ENCODE measurements around the gene PCYOX1L.

DNA sequence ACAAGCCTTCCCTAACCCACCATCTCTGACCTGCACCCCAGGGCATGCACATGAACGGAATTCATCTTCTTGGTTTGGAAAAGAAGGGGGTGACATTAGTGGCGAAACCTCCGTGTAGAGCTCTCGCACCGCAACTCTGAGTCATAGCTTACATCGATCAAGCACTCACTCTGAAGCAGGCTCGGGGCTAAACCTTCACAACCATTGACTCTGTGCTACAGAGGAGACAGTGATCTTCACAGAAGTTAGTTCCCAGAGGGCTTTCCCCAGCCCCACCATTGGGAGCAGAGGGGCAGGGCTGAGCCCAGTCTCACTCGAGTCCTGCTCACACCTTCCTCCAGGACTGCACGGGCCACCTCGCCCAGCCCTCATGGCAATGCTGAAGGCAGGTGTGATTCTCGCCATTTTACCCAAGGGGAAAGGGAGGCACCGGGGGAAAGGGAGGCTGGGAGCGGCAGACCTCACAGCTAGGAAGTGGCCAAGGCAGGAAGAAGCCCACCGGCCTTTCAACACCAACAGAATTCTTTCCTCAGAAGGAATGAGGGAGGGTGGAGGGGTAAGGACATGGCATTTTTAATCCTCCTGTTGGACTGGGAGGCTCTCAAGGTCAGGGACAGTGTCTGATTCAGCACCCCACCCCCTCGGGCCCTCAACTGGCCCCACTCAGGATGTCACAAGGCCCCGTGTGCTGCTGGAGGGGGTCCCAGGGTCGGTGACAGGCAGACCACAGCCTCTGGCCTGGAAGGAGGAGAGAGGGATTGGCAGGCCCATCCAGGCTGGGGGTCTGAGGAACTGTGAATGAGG lies 47.1 kb downstream of the PCYOX1L start:
- TF ChIP-seq, protein P1, sequence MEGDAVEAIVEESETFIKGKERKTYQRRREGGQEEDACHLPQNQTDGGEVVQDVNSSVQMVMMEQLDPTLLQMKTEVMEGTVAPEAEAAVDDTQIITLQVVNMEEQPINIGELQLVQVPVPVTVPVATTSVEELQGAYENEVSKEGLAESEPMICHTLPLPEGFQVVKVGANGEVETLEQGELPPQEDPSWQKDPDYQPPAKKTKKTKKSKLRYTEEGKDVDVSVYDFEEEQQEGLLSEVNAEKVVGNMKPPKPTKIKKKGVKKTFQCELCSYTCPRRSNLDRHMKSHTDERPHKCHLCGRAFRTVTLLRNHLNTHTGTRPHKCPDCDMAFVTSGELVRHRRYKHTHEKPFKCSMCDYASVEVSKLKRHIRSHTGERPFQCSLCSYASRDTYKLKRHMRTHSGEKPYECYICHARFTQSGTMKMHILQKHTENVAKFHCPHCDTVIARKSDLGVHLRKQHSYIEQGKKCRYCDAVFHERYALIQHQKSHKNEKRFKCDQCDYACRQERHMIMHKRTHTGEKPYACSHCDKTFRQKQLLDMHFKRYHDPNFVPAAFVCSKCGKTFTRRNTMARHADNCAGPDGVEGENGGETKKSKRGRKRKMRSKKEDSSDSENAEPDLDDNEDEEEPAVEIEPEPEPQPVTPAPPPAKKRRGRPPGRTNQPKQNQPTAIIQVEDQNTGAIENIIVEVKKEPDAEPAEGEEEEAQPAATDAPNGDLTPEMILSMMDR (conservative IDR thresholded peaks at IDR 0.05 in 1 of 2, IDR thresholded peaks at IDR 0.05 in 1 of 2; ENCODE audit: low read depth in 1 of 2, low read length in 2 of 2): no peak
- no peak for TF ChIP-seq EZH2 (IDR thresholded peaks at IDR 0.05; ENCODE audit: low read length, missing control alignments)

Measured in fibroblast of lung (primary cell).